Measurements from ENCODE around the gene IQGAP2. TPM values are rescaled to one million over a fixed set of nuclear protein-coding genes. Genes with fewer than 3 reads are reported as not detected.

Gene IQGAP2
- total RNA-seq, 1 experiment from 2014 or later, result 0.59 TPM

- DNase-seq (ENCODE audit: low read depth, low spot score), result no peak
- in situ Hi-C loops (cut with HindIII; ENCODE audit: low pct_unique_long_range_greater_than_20kb, low sequenced_read_pairs), result no loop called here
- no peaks in the 10 kb centered on the region for H3K9me3 ChIP-seq (ENCODE audit: control insufficient read depth, insufficient read depth, low read depth, low read length)
- POLR2A ChIA-PET, result no interaction called here
- peaks cover 9% of the 10 kb centered on the region; the same call in 1 of the 2 replicates for H3K27me3 ChIP-seq (ENCODE audit: control insufficient read depth, insufficient read depth, low read length)
- H3K4me1 ChIP-seq (ENCODE audit: control insufficient read depth, insufficient read depth, low read length), result no peaks in the 10 kb centered on the region
- no peak overlapping the region for H3K4me3 ChIP-seq (ENCODE audit: low read depth in 2 of 2, low read length in 2 of 2)
- CTCF ChIA-PET, result no interaction called here
- BruUV-seq (replicated peaks), result no TSS peak
- no peak overlapping the region for H3K27ac ChIP-seq (ENCODE audit: low read length)
- no peak for ATAC-seq
- H3K36me3 ChIP-seq (ENCODE audit: control insufficient read depth, insufficient read depth, low read length), result no peaks in the 10 kb centered on the region
- TF ChIP-seq CTCF (IDR thresholded peaks at IDR 0.05) (no peak), POLR2AphosphoS5 (IDR thresholded peaks at IDR 0.05; ENCODE audit: low read depth, low read length) (no peak), SIN3A (IDR thresholded peaks at IDR 0.05; ENCODE audit: borderline replicate concordance, insufficient read depth, low read depth, low read length) (no peak), REST (IDR thresholded peaks at IDR 0.05; ENCODE audit: insufficient read depth in 1 of 2, low read depth in 2 of 2, low read length in 1 of 2) (no peak), TCF7L2 (IDR thresholded peaks at IDR 0.05; ENCODE audit: low read depth, low read length) (no peak)
- intact Hi-C loops (cut with micrococcal nuclease; ENCODE audit: unreplicated experiment), result no loop called here
Observed at GRCh38 chr5:76439929-76440328, 36.8 kb downstream of the IQGAP2 start.

GRCh38 chr5:76441101-76441500 lies 38.0 kb downstream of the IQGAP2 start:
- Histone ChIP-seq H3K4me3 (ENCODE audit: low read depth in 2 of 2, low read length in 2 of 2) (no peak overlapping the region), H3K9me3 (ENCODE audit: control insufficient read depth, insufficient read depth, low read depth, low read length) (no peaks in the 10 kb centered on the region), H3K36me3 (ENCODE audit: control insufficient read depth, insufficient read depth, low read length) (no peaks in the 10 kb centered on the region), H3K4me1 (ENCODE audit: control insufficient read depth, insufficient read depth, low read length) (no peaks in the 10 kb centered on the region), H3K27ac (ENCODE audit: low read length) (no peak overlapping the region), H3K27me3 (ENCODE audit: control insufficient read depth, insufficient read depth, low read length) (peaks cover 9% of the 10 kb centered on the region; the same call in 1 of the 2 replicates)
- BruUV-seq (replicated peaks), result no TSS peak
- ATAC-seq, result no peak
- CTCF ChIA-PET, result no interaction called here
- in situ Hi-C loops (cut with HindIII; ENCODE audit: low pct_unique_long_range_greater_than_20kb, low sequenced_read_pairs) (no loop called here), intact Hi-C loops (cut with micrococcal nuclease; ENCODE audit: unreplicated experiment) (no loop called here)
- TF ChIP-seq CTCF (IDR thresholded peaks at IDR 0.05) (no peak), REST (IDR thresholded peaks at IDR 0.05; ENCODE audit: insufficient read depth in 1 of 2, low read depth in 2 of 2, low read length in 1 of 2) (no peak), TCF7L2 (IDR thresholded peaks at IDR 0.05; ENCODE audit: low read depth, low read length) (no peak), SIN3A (IDR thresholded peaks at IDR 0.05; ENCODE audit: borderline replicate concordance, insufficient read depth, low read depth, low read length) (no peak), POLR2AphosphoS5 (IDR thresholded peaks at IDR 0.05; ENCODE audit: low read depth, low read length) (no peak)
- POLR2A ChIA-PET, result no interaction called here
- DNase-seq (ENCODE audit: low read depth, low spot score), result no peak
